Panc1 (cell line): Measurements from ENCODE around the gene GPSM1. TPM values are rescaled to one million over a fixed set of nuclear protein-coding genes. Genes with fewer than 3 reads are reported as not detected.
A peak's percentile ranks its signal among the peaks of the same experiment; 100 is the strongest.

Experiments
- ATAC-seq: fragments of 200-7000 bp; cut with Tn5 transposase; 2 replicates; pipeline ENCODE4 v1.9.1; 2020; ENCODE audit warnings: mild to moderate bottlenecking, moderate library complexity
- BruUV-seq: library from RNA; stranded (reverse); fragments of 400-500 nt; replicated peaks from 2 replicates; lab custom pipeline; 2021; lab: Mats Ljungman, UMichigan
- CTCF ChIA-PET: fragments of 300-600 bp; sonication (Branson Sonifier 250); formaldehyde crosslinking; loops from one replicate; lab custom pipeline; 2022; ENCODE audit warnings: antibody characterized with exemption; lab: Charles Lee
- POLR2A ChIA-PET: fragments of 300-600 bp; sonication (Branson Sonifier 250); formaldehyde crosslinking; loops from one replicate; lab custom pipeline; 2022; ENCODE audit warnings: antibody characterized with exemption; lab: Charles Lee
- DNase-seq: peaks from one replicate; pipeline ENCODE4 v3.0.0-alpha.2; 2010; ENCODE audit warnings: low read depth, low spot score
- H3K27ac ChIP-seq: 2 replicates; pipeline ENCODE4 v1.5.1; 2011; ENCODE audit warnings: mild to moderate bottlenecking, low read length, inconsistent platforms
- H3K27me3 ChIP-seq: fragments of 200-500 bp; sonication (Bioruptor generic); 2 replicates; pipeline ENCODE4 v1.6.0; 2014; ENCODE audit warnings: low read length, inconsistent platforms; ENCODE audit not compliant: control insufficient read depth, insufficient read depth
- H3K36me3 ChIP-seq: fragments of 200-500 bp; sonication (Bioruptor generic); 2 replicates; pipeline ENCODE4 v1.5.1; 2014; ENCODE audit warnings: inconsistent platforms, mild to moderate bottlenecking, low read length, moderate library complexity; ENCODE audit not compliant: control insufficient read depth, insufficient read depth
- H3K4me1 ChIP-seq: 2 replicates; pipeline ENCODE4 v1.5.1; 2011; ENCODE audit warnings: inconsistent platforms, mild to moderate bottlenecking, low read length, moderate library complexity; ENCODE audit not compliant: control insufficient read depth, insufficient read depth
- H3K4me3 ChIP-seq, 2 experiments: 2 replicates each; pipeline ENCODE4 v1.5.1; 2011 to 2012; ENCODE audit warnings: low read depth in 2 of 2, low read length in 2 of 2, mild to moderate bottlenecking in 2 of 2, inconsistent platforms in 1 of 2, moderate library complexity in 1 of 2
- H3K9me3 ChIP-seq: fragments of 200-500 bp; sonication (Bioruptor generic); 2 replicates; pipeline ENCODE4 v1.5.1; 2014; ENCODE audit warnings: low read depth, mild to moderate bottlenecking, inconsistent platforms, low read length, moderate library complexity; ENCODE audit not compliant: control insufficient read depth, insufficient read depth
- POLR2AphosphoS5 ChIP-seq: IDR thresholded peaks from 2 replicates; pipeline ENCODE4 v1.6.1; 2012; ENCODE audit warnings: mild to moderate bottlenecking, low read depth, low read length, moderate library complexity
- SIN3A ChIP-seq: IDR thresholded peaks from 2 replicates; pipeline ENCODE4 v1.6.1; 2012; ENCODE audit warnings: low read depth, mild to moderate bottlenecking, low read length, moderate library complexity, borderline replicate concordance; ENCODE audit not compliant: insufficient read depth
- TCF7L2 ChIP-seq: IDR thresholded peaks from 2 replicates; pipeline ENCODE4 v1.6.1; 2011; ENCODE audit warnings: mild to moderate bottlenecking, low read depth, low read length, inconsistent platforms
- in situ Hi-C: cut with HindIII; loops from 2 replicates; pipeline ENCODE4 v1.10.0; 2016; ENCODE audit warnings: low sequenced_read_pairs, low pct_unique_long_range_greater_than_20kb
- intact Hi-C: fragments of 100-400 bp; cut with micrococcal nuclease; formaldehyde crosslinking; loops from one replicate; pipeline ENCODE4 v1.10.0; 2022; ENCODE audit not compliant: unreplicated experiment
- total RNA-seq: library from RNA; stranded (reverse); gene quantifications from one replicate; pipeline ENCODE4 v1.2.1, GENCODE V29; 2021; ENCODE audit not compliant: unreplicated experiment
- TF ChIP-seq, protein P1 (sequence below), 2 experiments: IDR thresholded peaks; 2 replicates each; pipeline ENCODE4 v1.6.1; 2011 to 2012; ENCODE audit warnings: low read depth in 2 of 2, control low read depth in 1 of 2, low read length in 1 of 2, mild to moderate bottlenecking in 1 of 2, moderate library complexity in 1 of 2; ENCODE audit not compliant: insufficient read depth in 1 of 2
- TF ChIP-seq, protein P2 (sequence below): fragments of 450-650 bp; IDR thresholded peaks from 2 replicates; pipeline ENCODE4 v1.5.1; 2017; ENCODE audit warnings: mild to moderate bottlenecking

Gene GPSM1
- total RNA-seq, 1 experiment from 2014 or later = 14.2 TPM

DNA sequence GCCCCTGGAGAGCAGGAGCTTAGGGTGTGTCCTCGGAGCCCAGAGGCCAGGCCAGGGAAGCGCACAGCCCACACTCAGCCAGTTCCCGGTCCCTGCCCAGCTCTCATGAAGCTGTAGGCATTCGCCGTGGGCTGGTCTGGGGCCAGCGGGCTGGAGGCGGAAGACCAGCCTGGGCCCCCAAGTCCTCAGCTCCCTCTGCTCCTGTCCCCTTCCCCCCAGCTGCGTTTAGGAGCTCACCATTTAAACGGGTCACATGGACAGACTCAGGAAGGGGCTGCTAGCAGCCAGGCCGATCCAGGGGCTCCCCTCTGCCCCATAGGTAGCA, 18.8 kb downstream of the GPSM1 start:
- H3K27ac ChIP-seq = peak overlapping the region; percentile 61
- CTCF ChIA-PET = interaction anchor here (1.4 kb wide), 1 partner anchor 17 kb away, joined by 5 read pairs; the partner anchor contains the start of gene DNLZ
- ATAC-seq (no peak), DNase-seq (no peak)
- H3K27me3 ChIP-seq = no peaks in the 10 kb centered on the region
- intact Hi-C loops = no loop called here
- no peak overlapping the region for H3K4me3 ChIP-seq
- H3K9me3 ChIP-seq = no peaks in the 10 kb centered on the region
- peaks cover 4% of the 10 kb centered on the region for H3K4me1 ChIP-seq
- TF ChIP-seq POLR2AphosphoS5 (no peak), SIN3A (no peak), TCF7L2 (no peak)
- TF ChIP-seq, protein P1, sequence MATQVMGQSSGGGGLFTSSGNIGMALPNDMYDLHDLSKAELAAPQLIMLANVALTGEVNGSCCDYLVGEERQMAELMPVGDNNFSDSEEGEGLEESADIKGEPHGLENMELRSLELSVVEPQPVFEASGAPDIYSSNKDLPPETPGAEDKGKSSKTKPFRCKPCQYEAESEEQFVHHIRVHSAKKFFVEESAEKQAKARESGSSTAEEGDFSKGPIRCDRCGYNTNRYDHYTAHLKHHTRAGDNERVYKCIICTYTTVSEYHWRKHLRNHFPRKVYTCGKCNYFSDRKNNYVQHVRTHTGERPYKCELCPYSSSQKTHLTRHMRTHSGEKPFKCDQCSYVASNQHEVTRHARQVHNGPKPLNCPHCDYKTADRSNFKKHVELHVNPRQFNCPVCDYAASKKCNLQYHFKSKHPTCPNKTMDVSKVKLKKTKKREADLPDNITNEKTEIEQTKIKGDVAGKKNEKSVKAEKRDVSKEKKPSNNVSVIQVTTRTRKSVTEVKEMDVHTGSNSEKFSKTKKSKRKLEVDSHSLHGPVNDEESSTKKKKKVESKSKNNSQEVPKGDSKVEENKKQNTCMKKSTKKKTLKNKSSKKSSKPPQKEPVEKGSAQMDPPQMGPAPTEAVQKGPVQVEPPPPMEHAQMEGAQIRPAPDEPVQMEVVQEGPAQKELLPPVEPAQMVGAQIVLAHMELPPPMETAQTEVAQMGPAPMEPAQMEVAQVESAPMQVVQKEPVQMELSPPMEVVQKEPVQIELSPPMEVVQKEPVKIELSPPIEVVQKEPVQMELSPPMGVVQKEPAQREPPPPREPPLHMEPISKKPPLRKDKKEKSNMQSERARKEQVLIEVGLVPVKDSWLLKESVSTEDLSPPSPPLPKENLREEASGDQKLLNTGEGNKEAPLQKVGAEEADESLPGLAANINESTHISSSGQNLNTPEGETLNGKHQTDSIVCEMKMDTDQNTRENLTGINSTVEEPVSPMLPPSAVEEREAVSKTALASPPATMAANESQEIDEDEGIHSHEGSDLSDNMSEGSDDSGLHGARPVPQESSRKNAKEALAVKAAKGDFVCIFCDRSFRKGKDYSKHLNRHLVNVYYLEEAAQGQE (IDR thresholded peaks at IDR 0.05; ENCODE audit: insufficient read depth in 1 of 2, low read depth in 2 of 2, low read length in 1 of 2) = no peak
- TF ChIP-seq, protein P2, sequence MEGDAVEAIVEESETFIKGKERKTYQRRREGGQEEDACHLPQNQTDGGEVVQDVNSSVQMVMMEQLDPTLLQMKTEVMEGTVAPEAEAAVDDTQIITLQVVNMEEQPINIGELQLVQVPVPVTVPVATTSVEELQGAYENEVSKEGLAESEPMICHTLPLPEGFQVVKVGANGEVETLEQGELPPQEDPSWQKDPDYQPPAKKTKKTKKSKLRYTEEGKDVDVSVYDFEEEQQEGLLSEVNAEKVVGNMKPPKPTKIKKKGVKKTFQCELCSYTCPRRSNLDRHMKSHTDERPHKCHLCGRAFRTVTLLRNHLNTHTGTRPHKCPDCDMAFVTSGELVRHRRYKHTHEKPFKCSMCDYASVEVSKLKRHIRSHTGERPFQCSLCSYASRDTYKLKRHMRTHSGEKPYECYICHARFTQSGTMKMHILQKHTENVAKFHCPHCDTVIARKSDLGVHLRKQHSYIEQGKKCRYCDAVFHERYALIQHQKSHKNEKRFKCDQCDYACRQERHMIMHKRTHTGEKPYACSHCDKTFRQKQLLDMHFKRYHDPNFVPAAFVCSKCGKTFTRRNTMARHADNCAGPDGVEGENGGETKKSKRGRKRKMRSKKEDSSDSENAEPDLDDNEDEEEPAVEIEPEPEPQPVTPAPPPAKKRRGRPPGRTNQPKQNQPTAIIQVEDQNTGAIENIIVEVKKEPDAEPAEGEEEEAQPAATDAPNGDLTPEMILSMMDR = no peak; the same call in 1 of the 2 replicates
- no peaks in the 10 kb centered on the region for H3K36me3 ChIP-seq
- in situ Hi-C loops = no loop called here
- BruUV-seq = no TSS peak
- POLR2A ChIA-PET = interaction anchor here (0.6 kb wide), 1 partner anchor 1072 kb away, joined by 3 read pairs; no protein-coding TSS in a partner anchor

DNA sequence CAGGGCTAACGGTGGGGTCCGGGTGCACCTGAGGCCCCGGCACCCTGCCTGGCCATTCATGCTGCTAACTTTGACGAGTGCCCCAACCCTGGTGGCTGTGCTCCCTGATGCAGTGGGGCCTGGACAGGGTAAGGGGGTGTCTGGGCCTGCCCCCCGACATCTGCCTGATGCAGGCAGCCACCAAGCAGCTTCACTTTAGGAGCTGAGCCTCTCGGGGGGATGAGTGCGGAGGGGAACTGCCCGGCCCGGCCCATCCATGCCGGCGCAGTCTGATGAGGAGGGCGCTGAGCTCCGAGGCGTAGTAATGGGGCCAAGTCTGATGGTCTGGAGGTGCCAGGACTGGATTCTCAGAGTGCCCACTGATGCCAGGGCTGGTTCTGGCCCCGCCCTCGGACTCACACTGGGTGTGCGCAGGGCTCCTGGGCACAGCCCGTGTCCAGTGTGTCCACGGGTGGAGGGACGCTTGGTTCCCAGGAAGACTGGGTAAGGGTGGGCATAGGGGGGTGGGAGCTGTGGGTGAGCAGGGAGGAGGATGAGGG, 19.7 kb downstream of the GPSM1 start:
- CTCF ChIA-PET = no interaction called here
- no peaks in the 10 kb centered on the region for H3K9me3 ChIP-seq
- TF ChIP-seq, protein P2 = no peak
- TF ChIP-seq POLR2AphosphoS5 (no peak), TCF7L2 (no peak), SIN3A (no peak)
- TF ChIP-seq, protein P1 (IDR thresholded peaks at IDR 0.05; ENCODE audit: insufficient read depth in 1 of 2, low read depth in 2 of 2, low read length in 1 of 2) = no peak
- BruUV-seq = no TSS peak
- H3K4me3 ChIP-seq = no peak overlapping the region
- no peak overlapping the region for H3K27ac ChIP-seq
- ATAC-seq = no peak
- peaks cover 4% of the 10 kb centered on the region for H3K4me1 ChIP-seq
- intact Hi-C loops (no loop called here), in situ Hi-C loops (no loop called here)
- no peaks in the 10 kb centered on the region for H3K36me3 ChIP-seq
- POLR2A ChIA-PET = no interaction called here
- DNase-seq = no peak
- no peaks in the 10 kb centered on the region for H3K27me3 ChIP-seq
